ENCODE measurements around the gene PANK4.

DNA sequence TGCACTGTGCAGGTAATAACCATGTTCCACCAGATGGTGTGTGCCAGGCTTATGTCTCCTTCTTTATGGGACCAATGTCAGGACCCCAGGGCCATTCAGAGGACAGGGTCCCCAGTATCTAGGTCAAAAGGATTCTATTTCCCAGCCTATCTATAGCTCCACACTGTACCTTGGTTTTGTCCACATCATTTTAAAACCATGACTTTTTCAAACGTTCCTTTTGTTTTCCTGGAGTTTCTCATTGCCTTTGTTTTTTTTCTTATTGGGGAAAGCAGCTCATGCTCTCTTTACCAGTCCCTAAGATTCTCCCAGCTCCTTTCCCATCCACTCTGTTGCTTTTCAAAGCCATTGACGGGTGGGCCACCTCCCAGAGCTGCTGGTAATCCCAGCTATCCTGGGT, 37.7 kb downstream of the PANK4 start:
- TF ChIP-seq, protein P1, sequence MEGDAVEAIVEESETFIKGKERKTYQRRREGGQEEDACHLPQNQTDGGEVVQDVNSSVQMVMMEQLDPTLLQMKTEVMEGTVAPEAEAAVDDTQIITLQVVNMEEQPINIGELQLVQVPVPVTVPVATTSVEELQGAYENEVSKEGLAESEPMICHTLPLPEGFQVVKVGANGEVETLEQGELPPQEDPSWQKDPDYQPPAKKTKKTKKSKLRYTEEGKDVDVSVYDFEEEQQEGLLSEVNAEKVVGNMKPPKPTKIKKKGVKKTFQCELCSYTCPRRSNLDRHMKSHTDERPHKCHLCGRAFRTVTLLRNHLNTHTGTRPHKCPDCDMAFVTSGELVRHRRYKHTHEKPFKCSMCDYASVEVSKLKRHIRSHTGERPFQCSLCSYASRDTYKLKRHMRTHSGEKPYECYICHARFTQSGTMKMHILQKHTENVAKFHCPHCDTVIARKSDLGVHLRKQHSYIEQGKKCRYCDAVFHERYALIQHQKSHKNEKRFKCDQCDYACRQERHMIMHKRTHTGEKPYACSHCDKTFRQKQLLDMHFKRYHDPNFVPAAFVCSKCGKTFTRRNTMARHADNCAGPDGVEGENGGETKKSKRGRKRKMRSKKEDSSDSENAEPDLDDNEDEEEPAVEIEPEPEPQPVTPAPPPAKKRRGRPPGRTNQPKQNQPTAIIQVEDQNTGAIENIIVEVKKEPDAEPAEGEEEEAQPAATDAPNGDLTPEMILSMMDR (IDR thresholded peaks at IDR 0.05), result no peak
- TF ChIP-seq POLR2A (IDR thresholded peaks at IDR 0.05), result no peak
